GM23248 (cell line): ENCODE data around the gene RFXANK.

Experiments
- EZH2 ChIP-seq: fragments of 200-600 bp; sonication (generic); IDR thresholded peaks from 2 replicates; pipeline ENCODE4 v1.6.1; 2018; ENCODE audit warnings: antibody characterized with exemption, mild to moderate bottlenecking; ENCODE audit not compliant: insufficient read depth, poor library complexity, severe bottlenecking
- EZH2phosphoT487 ChIP-seq: fragments of 200-600 bp; sonication (generic); IDR thresholded peaks from 2 replicates; pipeline ENCODE4 v1.6.1; 2018; ENCODE audit warnings: antibody characterized with exemption, moderate library complexity, mild to moderate bottlenecking, low read depth; ENCODE audit not compliant: insufficient read depth

DNA sequence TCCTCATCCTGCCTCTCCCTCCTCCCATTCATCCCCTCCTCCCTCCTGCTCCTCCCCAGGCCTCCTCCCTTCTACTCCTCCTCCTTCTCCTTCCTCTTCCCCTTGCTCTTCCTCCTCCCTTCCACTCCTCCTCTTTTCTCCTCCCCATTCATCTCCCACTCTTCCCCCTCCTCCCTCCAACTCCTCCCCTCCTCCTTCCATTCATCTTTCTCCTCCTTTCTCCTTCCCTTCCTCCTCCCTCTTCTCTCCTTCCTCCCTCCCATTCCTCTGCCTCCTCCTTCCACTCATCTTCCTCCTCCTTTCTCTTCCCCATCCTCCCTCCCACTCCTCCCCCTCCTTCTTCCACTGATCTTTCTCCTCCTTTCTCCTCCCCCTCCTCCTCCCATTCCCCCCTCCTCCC, 47.6 kb downstream of the RFXANK start:
- TF ChIP-seq EZH2 (no peak), EZH2phosphoT487 (no peak)
